HepG2 (cell line): ENCODE data around the gene EYA4. TPM values are rescaled to one million over a fixed set of nuclear protein-coding genes. Genes with fewer than 3 reads are reported as not detected.

Experiments used
- ATAC-seq: fragments of 200-7000 bp; cut with Tn5 transposase; 3 replicates; pipeline ENCODE4 v1.9.1; 2020; ENCODE audit warnings: mild to moderate bottlenecking, moderate library complexity
- BruUV-seq: library from RNA; stranded (reverse); fragments of 400-500 nt; replicated peaks from 2 replicates; lab custom pipeline; 2021; lab: Mats Ljungman, UMichigan
- CTCF ChIA-PET: fragments of 300-600 bp; formaldehyde crosslinking; extraction: SDS; loops from one replicate; lab custom pipeline; 2021; ENCODE audit warnings: low total read pairs, inconsistent platforms, low intra/inter-chr PET ratio; lab: Yijun Ruan, JAX
- POLR2A ChIA-PET: fragments of 350-600 bp; sonication (Branson Sonifier 250); formaldehyde crosslinking; loops from one replicate; lab custom pipeline; 2020; ENCODE audit warnings: antibody characterized with exemption, inconsistent platforms; lab: Yijun Ruan, JAX
- DNase-seq: peaks from one replicate; pipeline ENCODE4 v3.0.0-alpha.2; 2015; ENCODE audit warnings: low spot score
- FAIRE-seq: peaks from 3 replicates; lab custom pipeline; 2011; peaks lifted over from hg19 to GRCh38; lab: Jason Lieb, UNC
- H2AFZ ChIP-seq: one replicate; pipeline ENCODE4 v1.6.1; 2011; ENCODE audit warnings: low read length, inconsistent platforms
- H3K27ac ChIP-seq: fragments of 300-600 bp; 3 replicates; pipeline ENCODE4 v1.8.0; 2011; ENCODE audit warnings: mixed run types, mild to moderate bottlenecking, mixed read lengths, low read length, inconsistent platforms; ENCODE audit not compliant: insufficient read depth; ENCODE audit errors: extremely low read length
- H3K27me3 ChIP-seq, 2 experiments: fragments of 200-600 bp in 1 of 2; 2 replicates in 1 of 2; 3 replicates in 1 of 2; pipeline versions ENCODE4 v1.6.0 to v1.8.0; 2011; ENCODE audit warnings: low read length in 2 of 2, mild to moderate bottlenecking in 2 of 2, moderate library complexity in 2 of 2, inconsistent platforms in 1 of 2; ENCODE audit not compliant: insufficient read depth in 2 of 2, control insufficient read depth in 1 of 2
- H3K36me3 ChIP-seq, 2 experiments: fragments of 200-600 bp in 1 of 2; replicated peaks in 1 of 2; 2 replicates in 1 of 2; 3 replicates in 1 of 2; pipeline versions ENCODE4 v1.5.1 to v1.8.0; 2011; ENCODE audit warnings: low read length in 2 of 2, inconsistent platforms in 1 of 2; ENCODE audit not compliant: insufficient read depth in 2 of 2, control insufficient read depth in 1 of 2
- H3K4me1 ChIP-seq: 2 replicates; pipeline ENCODE4 v1.5.1; 2012; ENCODE audit warnings: low read length, inconsistent platforms; ENCODE audit not compliant: insufficient read depth
- H3K4me2 ChIP-seq: 2 replicates; pipeline ENCODE4 v1.6.0; 2011; ENCODE audit warnings: low read depth, low read length, inconsistent platforms
- H3K4me3 ChIP-seq, 3 experiments: fragments of 200-600 bp in 1 of 3; sonication (generic), shearing (Covaris generic) in 1 of 3; replicated peaks in 1 of 3; 2 replicates each; pipeline ENCODE4 v1.5.1; 2011 to 2016; ENCODE audit warnings: low read length in 3 of 3, inconsistent platforms in 2 of 3, low read depth in 2 of 3, mild to moderate bottlenecking in 2 of 3, control low read depth in 1 of 3, mixed read lengths in 1 of 3; ENCODE audit not compliant: insufficient read depth in 1 of 3
- H3K79me2 ChIP-seq: one replicate; pipeline ENCODE4 v1.6.1; 2011; ENCODE audit warnings: low read length, inconsistent platforms; ENCODE audit not compliant: insufficient read depth
- H3K9ac ChIP-seq: 2 replicates; pipeline ENCODE4 v1.6.0; 2011; ENCODE audit warnings: mild to moderate bottlenecking, low read depth, low read length, inconsistent platforms; ENCODE audit not compliant: insufficient read depth
- H3K9me3 ChIP-seq: 2 replicates; pipeline ENCODE4 v1.5.1; 2012; ENCODE audit warnings: mild to moderate bottlenecking, low read length
- H4K20me1 ChIP-seq: 2 replicates; pipeline ENCODE4 v1.6.0; 2011; ENCODE audit warnings: inconsistent platforms, mild to moderate bottlenecking, low read length, moderate library complexity; ENCODE audit not compliant: insufficient read depth
- CBX5 ChIP-seq: sonication (generic); formaldehyde crosslinking; IDR thresholded peaks from 2 replicates; pipeline ENCODE4 v1.4.0; 2020; ENCODE audit warnings: missing genetic modification reagents, borderline replicate concordance
- GPN1 ChIP-seq: sonication (generic); formaldehyde crosslinking; IDR thresholded peaks from 2 replicates; pipeline ENCODE4 v1.5.1; 2020; ENCODE audit warnings: missing genetic modification reagents, borderline replicate concordance
- NR1H2 ChIP-seq: sonication (generic); formaldehyde crosslinking; IDR thresholded peaks from 2 replicates; pipeline ENCODE4 v1.8.1; 2022; ENCODE audit warnings: low read depth, missing genetic modification reagents, borderline replicate concordance
- PHF5A ChIP-seq: IDR thresholded peaks from one replicate; pipeline ENCODE4 v1.6.1; 2018; ENCODE audit warnings: low read depth, missing genetic modification reagents; ENCODE audit not compliant: unreplicated experiment
- SOX13 ChIP-seq, 3 experiments: fragments of 450-650 bp in 1 of 3; sonication (generic) in 1 of 3; formaldehyde crosslinking in 1 of 3; IDR thresholded peaks in 2 of 3; conservative IDR thresholded peaks in 1 of 3; 2 replicates each; pipeline versions ENCODE4 v1.5.0 to v1.6.1; 2016 to 2020; ENCODE audit warnings: antibody characterized with exemption in 1 of 3, mild to moderate bottlenecking in 1 of 3, missing compliant biosample characterization in 1 of 3, missing genetic modification reagents in 1 of 3, moderate library complexity in 1 of 3
- TFDP1 ChIP-seq: IDR thresholded peaks from 2 replicates; pipeline ENCODE4 v1.6.1; 2016; ENCODE audit warnings: missing compliant biosample characterization, missing genetic modification reagents, borderline replicate concordance
- ZBTB8A ChIP-seq: sonication (generic); formaldehyde crosslinking; IDR thresholded peaks from 2 replicates; pipeline ENCODE4 v1.4.0; 2020; ENCODE audit warnings: mild to moderate bottlenecking, low read depth, missing genetic modification reagents, borderline replicate concordance
- ZHX1 ChIP-seq: sonication (generic); formaldehyde crosslinking; IDR thresholded peaks from 2 replicates; pipeline ENCODE4 v1.8.1; 2022; ENCODE audit warnings: low read depth, mild to moderate bottlenecking, missing genetic modification reagents
- ZNF20 ChIP-seq: sonication (generic); formaldehyde crosslinking; IDR thresholded peaks from 2 replicates; pipeline ENCODE4 v1.4.0; 2020; ENCODE audit warnings: mild to moderate bottlenecking, moderate library complexity, missing genetic modification reagents
- ZNF225 ChIP-seq: sonication (generic); formaldehyde crosslinking; IDR thresholded peaks from 2 replicates; pipeline ENCODE4 v1.4.0; 2020; ENCODE audit warnings: mild to moderate bottlenecking, missing genetic modification reagents
- ZNF274 ChIP-seq: sonication (generic); formaldehyde crosslinking; IDR thresholded peaks from 2 replicates; pipeline ENCODE4 v1.5.1; 2020; ENCODE audit warnings: mild to moderate bottlenecking, missing genetic modification reagents
- ZNF326 ChIP-seq: sonication (generic); formaldehyde crosslinking; IDR thresholded peaks from 2 replicates; pipeline ENCODE4 v1.4.0; 2020; ENCODE audit warnings: missing genetic modification reagents, borderline replicate concordance
- ZNF563 ChIP-seq: sonication (generic); formaldehyde crosslinking; IDR thresholded peaks from 2 replicates; pipeline ENCODE4 v1.8.0; 2022; ENCODE audit warnings: mild to moderate bottlenecking, moderate library complexity, missing genetic modification reagents
- ZNF576 ChIP-seq: sonication (generic); formaldehyde crosslinking; IDR thresholded peaks from 2 replicates; pipeline ENCODE4 v1.4.0; 2020; ENCODE audit warnings: mild to moderate bottlenecking, missing genetic modification reagents
- ZNF644 ChIP-seq: IDR thresholded peaks from 2 replicates; pipeline ENCODE4 v1.6.1; 2016; ENCODE audit warnings: low read depth
- ZNF740 ChIP-seq: sonication (generic); formaldehyde crosslinking; IDR thresholded peaks from 2 replicates; pipeline ENCODE4 v1.4.0; 2020; ENCODE audit warnings: missing genetic modification reagents
- ZNF761 ChIP-seq: sonication (generic); formaldehyde crosslinking; conservative IDR thresholded peaks from 2 replicates; pipeline ENCODE4 v1.4.0; 2020; ENCODE audit warnings: mild to moderate bottlenecking, missing genetic modification reagents
- whole genome bisulfite sequencing: methylation state at CpG from one replicate; pipeline ENCODE4 v1.1.6; 2017; ENCODE audit warnings: low lambda C conversion rate; 5-methylcytosine and 5-hydroxymethylcytosine counted together
- in situ Hi-C: cut with HindIII; loops from 2 replicates; pipeline ENCODE4 v1.10.0; 2017; ENCODE audit warnings: low pct_unique_long_range_greater_than_20kb; ENCODE audit not compliant: extremely low pct_ligation_motif_present
- intact Hi-C: fragments of 100-400 bp; cut with micrococcal nuclease; formaldehyde crosslinking; loops from one replicate; pipeline ENCODE4 v1.10.0; 2022; ENCODE audit not compliant: unreplicated experiment
- polyA plus RNA-seq, 8 experiments: library from polyadenylated mRNA; depleted of rRNA in 3 of 8; stranded (reverse) in 7 of 8; unstranded in 1 of 8; fragments of >200 nt; fragmentation: Illumina TruSeq in 4 of 8; extraction: Trizol in 4 of 8; gene quantifications; 2 replicates each; pipeline versions ENCODE4 v1.2.1 to v1.2.3, GENCODE V29; 2011 to 2016; ENCODE audit warnings: low read depth in 4 of 8, missing spikeins in 1 of 8, mixed read lengths in 1 of 8; ENCODE audit not compliant: insufficient read depth in 1 of 8
- total RNA-seq, 5 experiments: library from RNA; depleted of rRNA; stranded (reverse); fragments of >200 nt; fragmentation: Illumina TruSeq; extraction: Trizol; gene quantifications; 2 replicates each; pipeline ENCODE4 v1.2.3, GENCODE V29; 2016; ENCODE audit warnings: low read depth in 1 of 5

The EYA4 gene
- total and polyA plus RNA-seq, 2 of the 13 experiments (the other 11 are each of a cell fraction or from before 2014, with no cell fraction given): not detected

GRCh38 chr6:133540361-133540760 lies 299.2 kb downstream of the EYA4 start:
- no peaks in the 10 kb centered on the region for H4K20me1 ChIP-seq
- 2% methylated on average over 3 of the region's 3 CpGs for WGBS
- TF ChIP-seq ZNF563 (CRISPR knock-in tag): no peak
- no peak for TF ChIP-seq NR1H2 (CRISPR knock-in tag)
- no peak for TF ChIP-seq ZHX1 (CRISPR knock-in tag)
- no peak for TF ChIP-seq ZNF20 (CRISPR knock-in tag)
- no peak for TF ChIP-seq ZNF740
- TF ChIP-seq ZNF326 (CRISPR knock-in tag): no peak
- TF ChIP-seq ZNF274 (CRISPR knock-in tag): no peak
- TF ChIP-seq ZNF761 (CRISPR knock-in tag): no peak
- TF ChIP-seq CBX5 (CRISPR knock-in tag): no peak
- no peak for TF ChIP-seq ZNF225 (CRISPR knock-in tag)
- no peak for TF ChIP-seq ZNF576 (CRISPR knock-in tag)
- TF ChIP-seq ZNF644 (CRISPR knock-in tag): no peak
- no peak for TF ChIP-seq TFDP1 (CRISPR knock-in tag)
- TF ChIP-seq PHF5A (CRISPR knock-in tag): no peak
- TF ChIP-seq SOX13 (IDR thresholded peaks at IDR 0.05): no peak
- TF ChIP-seq SOX13 (CRISPR knock-in tag; conservative IDR thresholded peaks at IDR 0.05 in 1 of 2, IDR thresholded peaks at IDR 0.05 in 1 of 2): no peak
- TF ChIP-seq GPN1 (CRISPR knock-in tag): no peak
- no peak for TF ChIP-seq ZBTB8A
- TF ChIP-seq, all 625 proteins: peak for 0
- ATAC-seq (no peak), DNase-seq (no peak), FAIRE-seq (no peak)
- H3K4me2 ChIP-seq: no peak overlapping the region
- no peaks in the 10 kb centered on the region for H3K79me2 ChIP-seq
- no peak overlapping the region for H3K9ac ChIP-seq
- no peaks in the 10 kb centered on the region for H3K36me3 ChIP-seq
- intact Hi-C loops: no loop called here
- H3K27me3 ChIP-seq: no peaks in the 10 kb centered on the region; a peak in 1 of 5 replicates
- H3K4me3 ChIP-seq: no peak overlapping the region
- H2AFZ ChIP-seq: no peak overlapping the region
- ChIA-PET POLR2A (no interaction called here), CTCF (no interaction called here)
- in situ Hi-C loops: no loop called here
- BruUV-seq: no TSS peak
- H3K9me3 ChIP-seq: no peaks in the 10 kb centered on the region
- no peak overlapping the region for H3K27ac ChIP-seq
- no peaks in the 10 kb centered on the region for H3K4me1 ChIP-seq
